H1 (cell line): Measurements from ENCODE around the gene STX17. TPM values are rescaled to one million over a fixed set of nuclear protein-coding genes. Genes with fewer than 3 reads are reported as not detected.

Source experiments
- BCL11A ChIP-seq, 2 experiments: IDR thresholded peaks; one replicate each; pipeline ENCODE4 v1.6.1; 2011; ENCODE audit warnings: low read depth in 2 of 2, low read length in 2 of 2, mild to moderate bottlenecking in 2 of 2
- CBX5 ChIP-seq: fragments of 300-800, 300-1000 bp; sonication (generic); IDR thresholded peaks from 2 replicates; pipeline ENCODE4 v1.7.1; 2016; ENCODE audit warnings: antibody characterized with exemption, low read length, low read depth
- CBX8 ChIP-seq: fragments of 300-800, 300-1000 bp; sonication (generic); IDR thresholded peaks from 2 replicates; pipeline ENCODE4 v1.7.1; 2016; ENCODE audit warnings: low read depth, low read length, borderline replicate concordance
- TBP ChIP-seq: IDR thresholded peaks from 2 replicates; pipeline ENCODE4 v1.6.1; 2011; ENCODE audit warnings: low read depth, low read length, improper control_type of control experiment
- polyA plus RNA-seq, 7 experiments: library from polyadenylated mRNA; depleted of rRNA in 3 of 7; stranded (reverse) in 5 of 7; unstranded in 2 of 7; fragments of >200 nt in 5 of 7; fragments of 200-250 nt in 2 of 7; gene quantifications; 1 replicate in 5 of 7; 2 replicates in 1 of 7; 4 replicates in 1 of 7; pipeline versions ENCODE4 v1.2.1 to v1.2.3, GENCODE V29; 2011 to 2013; ENCODE audit warnings: missing spikeins in 2 of 7, mixed read lengths in 2 of 7
- total RNA-seq: library from RNA; stranded (reverse); fragmentation: NEBNext Ultra II Directional; extraction: Animal tissue kit (Norgen Biotek cat#: 25700); gene quantifications from 2 replicates; pipeline ENCODE4 v1.2.1, GENCODE V29; 2021
- TF ChIP-seq, protein P1 (sequence below): fragments of 300-600 bp; sonication (generic); IDR thresholded peaks from 2 replicates; pipeline ENCODE4 v1.7.1; 2012; ENCODE audit warnings: low read length, moderate library complexity, mild to moderate bottlenecking, inconsistent platforms; ENCODE audit not compliant: insufficient replicate concordance

STX17 gene
- total and polyA plus RNA-seq, 2 of the 8 experiments (the other 6 are each of a cell fraction or from before 2014, with no cell fraction given) = 4.5 to 16.3 TPM

GRCh38 chr9:99966001-99966400 lies 59.5 kb downstream of the STX17 start (continued):
- TF ChIP-seq, protein P1, sequence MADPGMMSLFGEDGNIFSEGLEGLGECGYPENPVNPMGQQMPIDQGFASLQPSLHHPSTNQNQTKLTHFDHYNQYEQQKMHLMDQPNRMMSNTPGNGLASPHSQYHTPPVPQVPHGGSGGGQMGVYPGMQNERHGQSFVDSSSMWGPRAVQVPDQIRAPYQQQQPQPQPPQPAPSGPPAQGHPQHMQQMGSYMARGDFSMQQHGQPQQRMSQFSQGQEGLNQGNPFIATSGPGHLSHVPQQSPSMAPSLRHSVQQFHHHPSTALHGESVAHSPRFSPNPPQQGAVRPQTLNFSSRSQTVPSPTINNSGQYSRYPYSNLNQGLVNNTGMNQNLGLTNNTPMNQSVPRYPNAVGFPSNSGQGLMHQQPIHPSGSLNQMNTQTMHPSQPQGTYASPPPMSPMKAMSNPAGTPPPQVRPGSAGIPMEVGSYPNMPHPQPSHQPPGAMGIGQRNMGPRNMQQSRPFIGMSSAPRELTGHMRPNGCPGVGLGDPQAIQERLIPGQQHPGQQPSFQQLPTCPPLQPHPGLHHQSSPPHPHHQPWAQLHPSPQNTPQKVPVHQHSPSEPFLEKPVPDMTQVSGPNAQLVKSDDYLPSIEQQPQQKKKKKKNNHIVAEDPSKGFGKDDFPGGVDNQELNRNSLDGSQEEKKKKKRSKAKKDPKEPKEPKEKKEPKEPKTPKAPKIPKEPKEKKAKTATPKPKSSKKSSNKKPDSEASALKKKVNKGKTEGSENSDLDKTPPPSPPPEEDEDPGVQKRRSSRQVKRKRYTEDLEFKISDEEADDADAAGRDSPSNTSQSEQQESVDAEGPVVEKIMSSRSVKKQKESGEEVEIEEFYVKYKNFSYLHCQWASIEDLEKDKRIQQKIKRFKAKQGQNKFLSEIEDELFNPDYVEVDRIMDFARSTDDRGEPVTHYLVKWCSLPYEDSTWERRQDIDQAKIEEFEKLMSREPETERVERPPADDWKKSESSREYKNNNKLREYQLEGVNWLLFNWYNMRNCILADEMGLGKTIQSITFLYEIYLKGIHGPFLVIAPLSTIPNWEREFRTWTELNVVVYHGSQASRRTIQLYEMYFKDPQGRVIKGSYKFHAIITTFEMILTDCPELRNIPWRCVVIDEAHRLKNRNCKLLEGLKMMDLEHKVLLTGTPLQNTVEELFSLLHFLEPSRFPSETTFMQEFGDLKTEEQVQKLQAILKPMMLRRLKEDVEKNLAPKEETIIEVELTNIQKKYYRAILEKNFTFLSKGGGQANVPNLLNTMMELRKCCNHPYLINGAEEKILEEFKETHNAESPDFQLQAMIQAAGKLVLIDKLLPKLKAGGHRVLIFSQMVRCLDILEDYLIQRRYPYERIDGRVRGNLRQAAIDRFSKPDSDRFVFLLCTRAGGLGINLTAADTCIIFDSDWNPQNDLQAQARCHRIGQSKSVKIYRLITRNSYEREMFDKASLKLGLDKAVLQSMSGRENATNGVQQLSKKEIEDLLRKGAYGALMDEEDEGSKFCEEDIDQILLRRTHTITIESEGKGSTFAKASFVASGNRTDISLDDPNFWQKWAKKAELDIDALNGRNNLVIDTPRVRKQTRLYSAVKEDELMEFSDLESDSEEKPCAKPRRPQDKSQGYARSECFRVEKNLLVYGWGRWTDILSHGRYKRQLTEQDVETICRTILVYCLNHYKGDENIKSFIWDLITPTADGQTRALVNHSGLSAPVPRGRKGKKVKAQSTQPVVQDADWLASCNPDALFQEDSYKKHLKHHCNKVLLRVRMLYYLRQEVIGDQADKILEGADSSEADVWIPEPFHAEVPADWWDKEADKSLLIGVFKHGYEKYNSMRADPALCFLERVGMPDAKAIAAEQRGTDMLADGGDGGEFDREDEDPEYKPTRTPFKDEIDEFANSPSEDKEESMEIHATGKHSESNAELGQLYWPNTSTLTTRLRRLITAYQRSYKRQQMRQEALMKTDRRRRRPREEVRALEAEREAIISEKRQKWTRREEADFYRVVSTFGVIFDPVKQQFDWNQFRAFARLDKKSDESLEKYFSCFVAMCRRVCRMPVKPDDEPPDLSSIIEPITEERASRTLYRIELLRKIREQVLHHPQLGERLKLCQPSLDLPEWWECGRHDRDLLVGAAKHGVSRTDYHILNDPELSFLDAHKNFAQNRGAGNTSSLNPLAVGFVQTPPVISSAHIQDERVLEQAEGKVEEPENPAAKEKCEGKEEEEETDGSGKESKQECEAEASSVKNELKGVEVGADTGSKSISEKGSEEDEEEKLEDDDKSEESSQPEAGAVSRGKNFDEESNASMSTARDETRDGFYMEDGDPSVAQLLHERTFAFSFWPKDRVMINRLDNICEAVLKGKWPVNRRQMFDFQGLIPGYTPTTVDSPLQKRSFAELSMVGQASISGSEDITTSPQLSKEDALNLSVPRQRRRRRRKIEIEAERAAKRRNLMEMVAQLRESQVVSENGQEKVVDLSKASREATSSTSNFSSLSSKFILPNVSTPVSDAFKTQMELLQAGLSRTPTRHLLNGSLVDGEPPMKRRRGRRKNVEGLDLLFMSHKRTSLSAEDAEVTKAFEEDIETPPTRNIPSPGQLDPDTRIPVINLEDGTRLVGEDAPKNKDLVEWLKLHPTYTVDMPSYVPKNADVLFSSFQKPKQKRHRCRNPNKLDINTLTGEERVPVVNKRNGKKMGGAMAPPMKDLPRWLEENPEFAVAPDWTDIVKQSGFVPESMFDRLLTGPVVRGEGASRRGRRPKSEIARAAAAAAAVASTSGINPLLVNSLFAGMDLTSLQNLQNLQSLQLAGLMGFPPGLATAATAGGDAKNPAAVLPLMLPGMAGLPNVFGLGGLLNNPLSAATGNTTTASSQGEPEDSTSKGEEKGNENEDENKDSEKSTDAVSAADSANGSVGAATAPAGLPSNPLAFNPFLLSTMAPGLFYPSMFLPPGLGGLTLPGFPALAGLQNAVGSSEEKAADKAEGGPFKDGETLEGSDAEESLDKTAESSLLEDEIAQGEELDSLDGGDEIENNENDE = no peak
- no peak for TF ChIP-seq BCL11A (IDR thresholded peaks at IDR 0.05; ENCODE audit: low read depth in 2 of 2, low read length in 2 of 2)
- no peak for TF ChIP-seq CBX5
- TF ChIP-seq TBP = no peak
- TF ChIP-seq CBX8 = no peak
- TF ChIP-seq, all 59 proteins: peak for 0
